Measurements from ENCODE around the gene SLC41A3. TPM values are rescaled to one million over a fixed set of nuclear protein-coding genes. Genes with fewer than 3 reads are reported as not detected.
"Not testable (repeated sequence)": the region's sequence is repeated elsewhere in the genome, so short reads cannot be mapped to it uniquely, and the experiment has no call there.

The SLC41A3 gene
- total RNA-seq, 1 donor from 2014 or later, result 20.6 TPM

DNA sequence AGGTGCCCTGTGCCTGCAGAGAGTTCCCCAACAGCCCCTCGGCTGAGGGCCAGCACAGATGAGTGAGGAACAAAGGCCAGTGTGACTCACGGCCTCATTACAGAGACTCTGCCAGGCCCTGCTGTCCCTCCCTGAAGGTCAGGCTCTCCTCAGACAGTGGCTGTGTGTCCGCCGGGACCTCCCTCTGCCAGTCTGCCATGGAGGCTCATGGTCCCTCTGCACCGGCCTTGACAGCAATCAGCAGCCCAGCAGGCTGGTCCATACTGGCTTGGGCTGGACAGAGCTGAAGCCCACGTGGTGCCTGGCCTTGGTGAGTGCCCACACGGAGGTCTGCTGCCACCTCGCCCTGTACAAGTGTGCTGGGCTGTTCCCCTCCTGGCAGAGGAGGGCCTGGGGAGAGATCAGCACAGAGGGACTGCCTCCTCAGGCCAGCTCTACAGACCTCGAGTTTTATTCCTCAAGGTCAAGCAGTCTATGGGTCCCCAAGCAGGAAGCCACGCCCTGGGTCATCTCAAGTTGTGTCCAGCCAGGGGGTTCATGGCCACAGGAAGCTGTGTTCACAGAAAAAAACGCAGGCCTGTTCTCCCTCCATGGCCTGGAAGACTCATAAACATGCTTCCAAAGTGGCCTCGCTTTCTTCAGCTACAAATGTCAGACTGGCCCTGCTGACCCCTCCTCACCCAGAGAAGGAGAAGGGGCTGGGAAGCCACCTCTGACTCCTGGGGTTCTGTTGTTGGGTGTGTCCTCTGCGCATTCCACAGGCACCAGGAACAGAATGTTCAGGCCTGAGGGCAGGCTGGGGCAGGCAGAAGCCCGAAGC lies 27.0 kb downstream of the SLC41A3 start:
- intact Hi-C loops (cut with micrococcal nuclease), result no loop called here

GRCh38 chr3:126056088-126056487 lies 27.8 kb downstream of the SLC41A3 start:
- intact Hi-C loops (cut with micrococcal nuclease), result no loop called here

- intact Hi-C loops (cut with micrococcal nuclease), result no loop called here
Observed at GRCh38 chr3:126054870-126055269, 29.1 kb downstream of the SLC41A3 start.

- intact Hi-C loops (cut with micrococcal nuclease), result no loop called here
Observed at GRCh38 chr3:126053949-126054569, 29.9 kb downstream of the SLC41A3 start.

DNA sequence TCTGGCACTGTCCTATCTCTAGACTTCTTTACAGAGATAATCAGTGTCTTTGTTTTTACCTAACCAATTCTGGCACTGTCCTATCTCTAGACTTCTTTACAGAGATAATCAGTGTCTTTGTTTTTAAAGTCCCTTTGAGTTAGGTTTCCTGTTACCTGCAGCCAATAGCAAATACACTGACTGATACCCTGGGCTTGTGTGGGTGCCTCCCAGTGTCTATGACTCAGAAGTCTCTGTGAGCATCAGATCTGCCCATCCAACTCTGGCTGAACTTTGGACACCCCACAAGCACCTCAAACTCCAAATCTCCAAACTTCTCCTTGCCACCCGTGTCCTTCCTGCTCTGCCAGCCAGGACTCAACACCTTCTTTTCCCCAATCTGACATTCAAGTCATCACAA lies 30.4 kb downstream of the SLC41A3 start:
- intact Hi-C loops (cut with micrococcal nuclease), result no loop called here

GRCh38 chr3:126052196-126053058 lies 31.5 kb downstream of the SLC41A3 start:
- intact Hi-C loops (cut with micrococcal nuclease), result no loop called here

GRCh38 chr3:126051741-126052140 lies 32.2 kb downstream of the SLC41A3 start:
- intact Hi-C loops (cut with micrococcal nuclease), result no loop called here

GRCh38 chr3:126051234-126051633 lies 32.7 kb downstream of the SLC41A3 start:
- intact Hi-C loops (cut with micrococcal nuclease), result no loop called here

DNA sequence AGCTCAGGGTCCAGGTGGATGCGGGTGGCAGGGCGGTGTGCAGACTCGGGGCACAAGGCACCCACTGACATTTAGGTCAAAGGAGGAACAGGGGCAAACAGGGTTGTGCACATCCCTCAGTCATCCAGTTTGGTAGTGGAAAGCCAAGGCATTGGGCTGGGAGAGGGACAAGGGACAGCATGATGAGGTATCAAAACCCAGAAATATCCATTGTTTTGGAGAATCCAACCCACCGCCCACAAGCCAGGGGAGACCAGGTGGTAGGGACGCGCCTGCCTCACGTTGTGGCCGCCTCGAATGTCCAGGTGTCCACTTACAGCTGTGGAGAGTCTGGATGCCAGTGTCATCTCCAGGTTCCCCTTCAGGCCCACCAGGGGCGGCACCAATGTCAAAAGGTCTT lies 33.3 kb downstream of the SLC41A3 start:
- intact Hi-C loops (cut with micrococcal nuclease), result no loop called here

DNA sequence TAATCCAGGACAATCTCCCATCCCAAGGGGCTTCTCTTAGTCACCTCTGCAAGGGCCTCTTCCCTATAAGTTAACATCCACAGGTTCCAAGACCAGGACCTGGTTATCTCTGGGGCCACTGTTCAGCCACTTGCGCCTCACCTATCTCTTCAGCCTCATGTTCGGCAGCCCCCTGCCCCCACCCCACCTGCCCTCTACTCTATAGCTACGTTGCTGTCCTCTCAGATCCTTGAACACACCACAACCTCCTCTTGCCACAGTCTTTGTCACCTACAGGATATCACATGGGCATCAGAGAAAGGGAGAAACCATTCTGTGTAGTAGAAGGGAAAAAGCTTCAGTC lies 33.9 kb downstream of the SLC41A3 start:
- intact Hi-C loops (cut with micrococcal nuclease), result no loop called here

DNA sequence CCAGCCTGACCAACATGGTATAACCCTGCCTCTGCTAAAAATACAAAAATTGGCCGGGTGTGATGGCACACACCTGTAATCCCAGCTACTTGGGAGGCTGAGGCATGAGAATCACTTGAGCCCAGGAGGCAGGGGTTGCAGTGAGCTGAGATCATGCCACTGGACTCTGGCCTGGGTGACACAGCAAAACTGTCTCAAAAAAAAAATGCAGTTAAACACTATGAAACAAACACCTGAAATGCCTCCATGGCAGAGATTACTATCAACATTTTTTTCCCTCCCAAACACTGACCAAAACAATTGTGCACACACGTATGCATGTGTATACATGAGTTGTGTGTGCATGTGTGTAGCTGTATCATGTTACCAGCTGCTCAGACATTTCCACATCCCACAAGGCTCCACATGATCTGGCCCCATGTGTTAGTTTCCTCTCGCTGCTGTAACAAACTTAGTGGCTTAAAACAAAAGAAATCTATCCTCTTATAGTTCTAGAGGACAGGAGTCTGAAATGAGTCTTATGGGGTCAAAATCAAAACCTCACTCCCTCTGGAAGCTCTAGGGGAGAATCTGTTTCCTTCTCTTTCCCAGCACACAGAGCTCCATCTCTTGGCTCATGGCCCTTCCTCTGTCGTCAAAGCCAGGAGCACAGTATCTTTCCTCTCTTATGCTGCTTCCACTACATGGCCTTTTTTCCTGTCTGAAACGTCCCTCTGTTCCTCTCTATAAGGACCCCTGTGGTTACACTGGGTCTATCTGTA lies 34.5 kb downstream of the SLC41A3 start:
- intact Hi-C loops (cut with micrococcal nuclease), result no loop called here

- intact Hi-C loops (cut with micrococcal nuclease), result no loop called here
Observed at GRCh38 chr3:126040386-126040785, 43.5 kb downstream of the SLC41A3 start.

DNA sequence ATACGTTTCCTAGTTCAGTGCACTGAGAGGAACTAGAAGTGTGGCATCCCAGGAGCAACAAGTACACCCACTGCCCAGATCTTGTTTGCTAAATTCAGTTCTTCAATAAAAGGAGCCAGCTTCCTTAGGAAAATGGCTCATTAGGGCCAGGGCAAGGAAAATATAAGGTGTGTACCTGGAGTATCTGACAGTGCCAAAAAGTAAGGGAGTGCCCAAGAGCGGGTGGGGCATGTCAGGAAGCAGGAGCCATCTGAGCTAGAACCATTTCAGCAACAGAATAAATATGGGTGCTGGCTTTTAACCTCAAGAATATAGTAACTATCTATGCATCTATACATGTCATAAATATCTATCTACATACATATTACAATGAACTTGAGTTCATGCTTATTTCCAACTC lies 44.1 kb downstream of the SLC41A3 start:
- intact Hi-C loops (cut with micrococcal nuclease), result no loop called here

DNA sequence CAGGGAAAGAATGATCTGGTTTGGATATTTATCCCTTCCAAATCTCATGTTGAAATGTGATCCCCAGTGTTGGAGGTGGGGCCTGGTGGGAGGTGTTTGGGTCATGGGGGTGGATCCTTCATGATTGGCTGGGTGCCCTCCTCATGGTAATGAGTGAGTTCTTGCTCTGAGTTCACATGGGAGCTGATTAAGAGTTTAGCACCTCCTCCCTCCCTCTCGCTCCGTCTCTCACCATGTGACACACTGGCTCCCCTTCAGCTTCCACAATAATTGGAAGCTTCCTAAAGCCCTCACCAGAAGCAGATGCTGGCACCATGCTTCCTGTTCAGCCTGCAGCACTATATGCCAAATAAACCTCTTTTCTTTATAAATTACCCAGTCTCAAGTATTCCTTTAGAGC lies 45.1 kb downstream of the SLC41A3 start:
- intact Hi-C loops (cut with micrococcal nuclease), result not testable (repeated sequence)

DNA sequence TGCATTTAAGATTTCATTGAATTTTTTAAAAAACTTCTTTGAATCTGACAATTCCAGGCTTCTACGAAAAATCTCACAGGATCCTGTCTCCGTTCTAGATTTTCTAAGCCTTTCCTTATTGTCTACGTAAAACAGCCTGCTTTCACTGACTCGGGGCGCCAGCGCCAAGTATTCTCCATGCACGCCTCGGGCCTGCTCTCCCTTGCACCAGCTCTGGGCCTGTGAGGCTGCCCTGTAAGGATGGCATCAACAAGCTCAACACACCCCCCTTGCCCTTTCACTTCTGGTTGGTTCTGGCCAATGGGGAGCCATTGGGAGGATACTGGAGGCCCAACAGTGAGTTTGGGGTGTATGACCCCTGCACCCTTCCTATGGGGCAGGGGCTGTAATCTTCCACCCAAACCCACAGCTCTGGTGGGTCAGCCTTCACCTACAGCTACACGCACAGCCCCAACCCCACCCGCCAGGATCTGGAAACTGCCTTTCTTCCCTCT lies 47.8 kb downstream of the SLC41A3 start:
- intact Hi-C loops (cut with micrococcal nuclease), result no loop called here

- intact Hi-C loops (cut with micrococcal nuclease), result no loop called here
Observed at GRCh38 chr3:126035362-126036050, 48.4 kb downstream of the SLC41A3 start.

- intact Hi-C loops (cut with micrococcal nuclease), result no loop called here
Observed at GRCh38 chr3:126034481-126035361, 49.2 kb downstream of the SLC41A3 start.

- intact Hi-C loops (cut with micrococcal nuclease), result no loop called here
Observed at GRCh38 chr3:126033765-126034164, 50.2 kb downstream of the SLC41A3 start.

DNA sequence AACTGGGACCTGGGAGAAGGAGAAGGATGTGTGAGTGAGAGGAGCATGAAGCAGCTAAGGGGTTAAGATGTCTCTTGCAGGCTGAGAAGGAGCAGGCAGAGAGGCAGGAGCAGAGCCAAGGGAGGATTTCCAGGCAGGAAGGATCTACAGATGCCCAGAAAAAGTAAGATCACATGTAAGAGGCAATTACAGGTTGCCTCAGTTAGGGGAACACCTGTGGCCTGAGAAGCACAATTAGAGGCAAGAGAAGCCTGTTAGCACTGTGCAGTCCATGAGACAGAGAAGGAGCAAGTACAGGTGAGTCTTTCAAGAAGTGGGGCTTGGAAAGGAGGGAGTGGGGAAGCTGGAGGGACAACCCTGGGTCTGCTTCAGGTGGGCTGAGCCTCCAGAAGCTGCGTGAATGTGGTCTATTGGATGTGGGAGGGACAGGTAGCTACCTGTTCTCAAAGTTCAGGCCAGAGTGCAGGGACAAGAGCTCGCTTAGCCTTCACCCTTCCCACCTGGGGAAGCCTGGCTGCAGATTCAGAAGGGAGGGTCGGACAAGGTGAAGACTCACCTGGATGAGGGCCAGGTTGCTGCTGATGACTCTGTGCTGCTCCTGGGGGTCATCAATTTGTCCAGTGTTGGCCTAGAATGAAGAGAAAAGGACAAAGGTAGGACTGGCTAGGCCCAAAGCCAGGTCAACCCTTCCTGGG lies 50.7 kb downstream of the SLC41A3 start:
- intact Hi-C loops (cut with micrococcal nuclease), result no loop called here

Measured in T-helper 2 cell treated with Interferon-gamma antibody and Interleukin-4, amounts not matched to agents 100 ng/mL and 5 ng/mL, for 36 hours (primary cell).